ENCODE results near the gene POLR2C. TPM values are rescaled to one million over a fixed set of nuclear protein-coding genes. Genes with fewer than 3 reads are reported as not detected.

Gene POLR2C
- total RNA-seq, 2 donors from 2014 or later, result 99.6 to 182 TPM

DNA sequence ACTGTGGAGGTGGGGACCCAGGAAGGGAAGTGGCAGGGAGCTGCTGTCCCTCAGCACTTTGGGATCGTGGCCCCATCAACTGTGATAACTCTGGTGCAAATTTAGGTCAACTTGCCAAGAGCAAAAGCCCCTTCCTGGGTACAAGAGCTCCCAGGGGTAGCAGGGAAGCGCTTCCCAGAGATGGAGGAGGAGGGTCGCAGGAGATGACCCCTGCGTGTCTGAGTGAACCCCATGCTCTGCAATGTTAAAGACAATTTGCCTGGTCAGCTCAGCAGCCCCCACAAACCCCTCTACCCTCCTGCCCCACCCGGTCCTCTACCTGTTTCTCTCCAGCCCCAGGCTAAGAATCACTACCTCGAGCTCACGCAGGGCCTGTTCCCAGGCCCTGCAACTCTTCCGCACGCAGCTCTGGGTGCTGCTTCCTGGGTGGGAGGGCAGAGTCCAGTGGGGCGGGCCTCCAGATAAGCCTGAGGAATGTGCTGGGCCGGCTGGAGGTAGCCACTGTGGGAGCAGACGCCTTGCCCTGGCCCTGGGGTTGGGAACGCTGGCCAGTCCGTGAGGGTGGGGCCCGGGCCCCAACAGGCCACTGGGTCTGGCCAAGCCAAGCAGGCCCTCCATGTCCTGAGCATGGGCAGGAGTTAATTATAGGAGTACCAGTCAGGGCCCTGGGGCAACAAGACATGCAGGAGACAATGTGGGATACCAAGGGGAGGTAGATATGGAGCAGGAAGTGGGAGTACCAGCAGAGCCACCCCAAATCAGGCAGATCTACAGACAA lies 17.7 kb downstream of the POLR2C start:
- Histone ChIP-seq H3K36me3 (no peaks in the 10 kb centered on the region), H3K9me3 (no peaks in the 10 kb centered on the region), H3K27me3 (replicated peaks; ENCODE audit: insufficient read depth) (no peaks in the 10 kb centered on the region), H3K4me3 (peak overlapping the region; percentile 4 to 18), H3K4me1 (replicated peaks) (peaks cover 5% of the 10 kb centered on the region), H3K27ac (peak overlapping the region in 1 of 2 donors; percentile 32)
- no peak for DNase-seq (ENCODE audit: low spot score)
- 46% methylated on average over 15 of the region's 15 CpGs for WGBS
- intact Hi-C loops (cut with DNase I), result loop anchor here (5.0 kb wide), 1 partner anchor 37 kb away; no protein-coding TSS in a partner anchor
- TF ChIP-seq POLR2A (IDR thresholded peaks at IDR 0.05) (no peak), POLR2AphosphoS5 (IDR thresholded peaks at IDR 0.05) (no peak)
- TF ChIP-seq, protein P1, sequence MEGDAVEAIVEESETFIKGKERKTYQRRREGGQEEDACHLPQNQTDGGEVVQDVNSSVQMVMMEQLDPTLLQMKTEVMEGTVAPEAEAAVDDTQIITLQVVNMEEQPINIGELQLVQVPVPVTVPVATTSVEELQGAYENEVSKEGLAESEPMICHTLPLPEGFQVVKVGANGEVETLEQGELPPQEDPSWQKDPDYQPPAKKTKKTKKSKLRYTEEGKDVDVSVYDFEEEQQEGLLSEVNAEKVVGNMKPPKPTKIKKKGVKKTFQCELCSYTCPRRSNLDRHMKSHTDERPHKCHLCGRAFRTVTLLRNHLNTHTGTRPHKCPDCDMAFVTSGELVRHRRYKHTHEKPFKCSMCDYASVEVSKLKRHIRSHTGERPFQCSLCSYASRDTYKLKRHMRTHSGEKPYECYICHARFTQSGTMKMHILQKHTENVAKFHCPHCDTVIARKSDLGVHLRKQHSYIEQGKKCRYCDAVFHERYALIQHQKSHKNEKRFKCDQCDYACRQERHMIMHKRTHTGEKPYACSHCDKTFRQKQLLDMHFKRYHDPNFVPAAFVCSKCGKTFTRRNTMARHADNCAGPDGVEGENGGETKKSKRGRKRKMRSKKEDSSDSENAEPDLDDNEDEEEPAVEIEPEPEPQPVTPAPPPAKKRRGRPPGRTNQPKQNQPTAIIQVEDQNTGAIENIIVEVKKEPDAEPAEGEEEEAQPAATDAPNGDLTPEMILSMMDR (IDR thresholded peaks at IDR 0.05), result no peak

DNA sequence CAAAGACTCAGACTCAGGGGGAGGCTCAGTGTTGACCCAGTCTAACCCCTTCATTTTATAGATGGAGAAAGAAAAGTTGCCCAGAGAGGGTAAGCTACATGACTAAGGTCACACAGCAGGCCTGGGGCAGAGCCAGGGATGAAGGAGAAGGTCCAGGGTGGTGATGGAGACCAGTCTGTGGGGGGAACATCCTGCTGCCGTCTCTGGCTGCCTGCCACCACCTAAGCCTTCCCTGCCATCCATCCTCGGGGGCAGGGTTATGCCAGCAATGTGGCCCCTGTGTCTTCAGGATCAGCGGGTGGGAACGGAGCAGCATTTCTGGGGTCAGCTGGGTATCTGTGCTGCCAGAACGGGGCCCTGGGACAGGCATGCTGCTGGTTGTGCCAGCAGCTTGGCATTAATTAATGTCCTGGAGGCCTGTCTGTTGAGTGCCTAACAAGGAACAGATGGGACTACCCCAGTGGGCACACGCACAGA lies 18.3 kb downstream of the POLR2C start:
- H3K4me1 ChIP-seq (replicated peaks), result peaks cover 5% of the 10 kb centered on the region
- no peak for TF ChIP-seq POLR2AphosphoS5 (IDR thresholded peaks at IDR 0.05)
- TF ChIP-seq POLR2A (IDR thresholded peaks at IDR 0.05), result no peak

DNA sequence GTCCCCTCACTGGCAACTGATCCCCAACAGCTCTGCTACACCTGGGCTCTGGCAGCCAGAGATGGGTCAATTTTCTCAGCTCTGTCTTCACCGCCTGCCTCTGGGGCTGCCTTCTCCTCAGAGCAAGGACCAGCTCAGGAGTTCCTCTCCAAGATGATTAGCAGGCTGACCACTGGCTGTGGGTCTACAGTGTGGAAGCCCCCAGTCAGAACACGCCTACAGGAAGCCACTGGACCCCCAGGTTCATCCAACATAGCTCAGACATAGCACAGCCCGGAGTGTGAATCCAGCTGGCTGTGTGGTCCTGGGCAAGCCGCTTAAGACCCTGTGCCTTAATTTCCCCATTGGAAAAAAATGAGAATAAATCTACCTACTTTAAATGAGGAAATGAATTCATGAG lies 18.9 kb downstream of the POLR2C start:
- no peak overlapping the region for H3K4me3 ChIP-seq
- no peaks in the 10 kb centered on the region for H3K27me3 ChIP-seq (replicated peaks; ENCODE audit: insufficient read depth)
- intact Hi-C loops (cut with DNase I), result no loop called here
- peaks cover 5% of the 10 kb centered on the region for H3K4me1 ChIP-seq (replicated peaks)
- no peaks in the 10 kb centered on the region for H3K9me3 ChIP-seq
- 85% methylated on average over 4 of the region's 4 CpGs for WGBS
- H3K36me3 ChIP-seq, result no peaks in the 10 kb centered on the region
- no peak for DNase-seq (ENCODE audit: low spot score)
- H3K27ac ChIP-seq, result no peak overlapping the region
- TF ChIP-seq POLR2A (IDR thresholded peaks at IDR 0.05), result no peak

More for the DNA sequence above, 18.3 kb downstream of the POLR2C start:
- Histone ChIP-seq H3K27me3 (replicated peaks; ENCODE audit: insufficient read depth) (no peaks in the 10 kb centered on the region), H3K9me3 (no peaks in the 10 kb centered on the region), H3K4me3 (no peak overlapping the region), H3K36me3 (no peaks in the 10 kb centered on the region), H3K27ac (no peak overlapping the region)
- WGBS, result 50% methylated on average over 6 of the region's 6 CpGs
- no peak for DNase-seq (ENCODE audit: low spot score)
- intact Hi-C loops (cut with DNase I), result no loop called here

DNA sequence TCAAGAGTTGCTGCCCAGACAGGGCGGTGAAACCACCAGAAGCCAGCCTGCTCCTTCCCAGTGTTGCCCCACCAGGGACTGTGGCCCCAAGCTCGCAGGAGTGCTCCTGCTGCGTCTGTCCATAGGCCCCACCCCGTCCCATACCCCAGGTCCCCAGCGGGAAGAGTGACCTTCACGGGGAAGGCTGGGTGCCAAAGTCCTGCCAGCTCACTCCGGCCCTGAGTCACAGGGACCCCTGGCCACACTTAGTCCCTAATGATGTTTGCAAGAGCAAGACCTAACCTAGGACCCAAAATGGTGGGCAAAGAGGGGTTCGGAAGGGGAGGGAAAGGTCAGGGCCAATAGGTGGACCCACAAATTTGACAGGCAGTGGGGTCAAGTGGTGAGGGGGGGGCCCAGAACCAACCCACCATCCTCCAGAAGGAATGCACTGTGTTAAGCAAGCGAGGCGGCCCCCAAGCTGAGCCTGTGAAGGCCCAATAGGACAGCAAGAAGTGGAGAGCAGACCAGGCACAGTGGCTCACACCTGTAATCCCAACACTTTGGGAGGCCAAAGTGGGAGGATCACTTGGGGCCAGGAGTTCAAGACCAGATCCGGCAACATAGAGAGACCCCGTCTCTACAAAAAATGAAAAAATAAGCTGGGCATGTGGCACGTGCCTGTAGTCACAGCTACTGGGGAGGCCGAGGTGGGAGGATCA lies 20.5 kb downstream of the POLR2C start:
- Histone ChIP-seq H3K27me3 (replicated peaks; ENCODE audit: insufficient read depth) (no peaks in the 10 kb centered on the region), H3K9me3 (no peaks in the 10 kb centered on the region), H3K4me1 (replicated peaks) (peaks cover 5% of the 10 kb centered on the region), H3K36me3 (no peaks in the 10 kb centered on the region), H3K27ac (no peak overlapping the region), H3K4me3 (no peak overlapping the region)
- DNase-seq (ENCODE audit: low spot score), result no peak
- WGBS, result 75% methylated on average over 14 of the region's 14 CpGs
- intact Hi-C loops (cut with DNase I), result no loop called here
- TF ChIP-seq, protein P1 (IDR thresholded peaks at IDR 0.05), result no peak
- no peak for TF ChIP-seq POLR2A (IDR thresholded peaks at IDR 0.05)
- TF ChIP-seq POLR2AphosphoS5 (IDR thresholded peaks at IDR 0.05), result no peak

DNA sequence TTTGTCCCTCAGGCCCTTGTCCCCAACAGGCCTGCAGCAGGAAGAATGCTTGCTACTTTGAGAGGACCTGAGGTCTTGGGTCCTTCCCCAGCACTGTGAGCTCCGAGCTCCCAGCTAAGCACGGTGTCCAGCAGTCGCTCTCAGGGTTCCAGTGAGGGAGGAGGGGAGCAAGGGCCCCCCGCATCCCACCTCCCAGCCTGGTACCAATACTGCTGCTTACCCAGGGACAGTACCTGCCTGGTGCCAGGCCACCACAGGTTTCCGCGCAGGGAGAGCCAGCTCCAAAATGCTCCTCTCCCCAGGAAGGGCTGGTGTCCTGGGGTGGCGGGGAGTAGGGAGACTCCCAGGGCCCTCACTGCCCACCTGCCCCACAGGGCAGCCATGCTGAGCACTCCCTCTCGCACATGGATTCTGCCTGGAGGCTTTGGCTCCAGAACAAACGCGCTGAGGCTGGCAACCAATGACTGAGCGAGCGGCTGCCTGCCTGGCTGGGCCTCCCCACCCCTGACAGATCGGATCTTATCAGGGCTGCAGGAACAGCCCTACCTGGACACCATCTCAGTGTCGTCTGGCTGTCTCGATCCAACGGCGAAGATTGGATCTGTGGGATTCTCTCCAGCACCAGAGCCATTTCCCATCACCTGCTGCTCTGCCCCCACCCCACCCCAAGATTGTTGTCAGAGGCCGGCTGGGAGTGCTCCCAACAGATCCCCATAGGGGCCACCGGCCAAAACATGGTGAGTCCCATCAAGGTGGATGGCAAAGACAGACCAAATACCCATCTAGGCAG lies 21.4 kb downstream of the POLR2C start:
- Histone ChIP-seq H3K36me3 (no peaks in the 10 kb centered on the region), H3K27ac (no peak overlapping the region), H3K9me3 (no peaks in the 10 kb centered on the region), H3K4me3 (no peak overlapping the region), H3K4me1 (replicated peaks) (peaks cover 5% of the 10 kb centered on the region), H3K27me3 (replicated peaks; ENCODE audit: insufficient read depth) (no peaks in the 10 kb centered on the region)
- TF ChIP-seq POLR2AphosphoS5 (IDR thresholded peaks at IDR 0.05) (peak; percentile 19), POLR2A (IDR thresholded peaks at IDR 0.05) (no peak)
- TF ChIP-seq, protein P1 (IDR thresholded peaks at IDR 0.05), result no peak
- DNase-seq (ENCODE audit: low spot score), result peak; percentile 43
- WGBS, result 29% methylated on average over 19 of the region's 19 CpGs
- intact Hi-C loops (cut with DNase I), result no loop called here
